ENCODE data around the gene OOSP3.
"Not testable (repeated sequence)": the region's sequence is repeated elsewhere in the genome, so short reads cannot be mapped to it uniquely, and the experiment has no call there.

Gene OOSP3

GRCh38 chr11:59900366-59901126 lies 22.0 kb downstream of the OOSP3 start:
- in situ Hi-C loops (cut with HindIII; ENCODE audit: low sequenced_read_pairs), result no loop called here
- H3K4me3 ChIP-seq (ENCODE audit: low read depth, low read length), result no peak overlapping the region
- no peak for TF ChIP-seq CTCF (IDR thresholded peaks at IDR 0.05; ENCODE audit: low read depth, low read length)
- DNase-seq (ENCODE audit: low read depth, low spot score), result no peak

GRCh38 chr11:59901306-59901705 lies 22.7 kb downstream of the OOSP3 start:
- DNase-seq (ENCODE audit: low read depth, low spot score), result peak; percentile 57
- no peak overlapping the region for H3K4me3 ChIP-seq (ENCODE audit: low read depth, low read length)
- TF ChIP-seq CTCF (IDR thresholded peaks at IDR 0.05; ENCODE audit: low read depth, low read length), result no peak
- in situ Hi-C loops (cut with HindIII; ENCODE audit: low sequenced_read_pairs), result no loop called here

GRCh38 chr11:59903569-59903968 lies 25.0 kb downstream of the OOSP3 start:
- in situ Hi-C loops (cut with HindIII; ENCODE audit: low sequenced_read_pairs); DNase-seq (ENCODE audit: low read depth, low spot score); H3K4me3 ChIP-seq (ENCODE audit: low read depth, low read length): not testable (repeated sequence)

GRCh38 chr11:59918480-59918879 lies 39.9 kb downstream of the OOSP3 start:
- DNase-seq (ENCODE audit: low read depth, low spot score), result no peak
- in situ Hi-C loops (cut with HindIII; ENCODE audit: low sequenced_read_pairs), result no loop called here
- no peak for TF ChIP-seq CTCF (IDR thresholded peaks at IDR 0.05; ENCODE audit: low read depth, low read length)
- no peak overlapping the region for H3K4me3 ChIP-seq (ENCODE audit: low read depth, low read length)

GRCh38 chr11:59918987-59919589 lies 40.5 kb downstream of the OOSP3 start:
- H3K4me3 ChIP-seq (ENCODE audit: low read depth, low read length), result no peak overlapping the region
- in situ Hi-C loops (cut with HindIII; ENCODE audit: low sequenced_read_pairs), result no loop called here
- TF ChIP-seq CTCF (IDR thresholded peaks at IDR 0.05; ENCODE audit: low read depth, low read length), result peak; percentile 48
- peak; percentile 38 for DNase-seq (ENCODE audit: low read depth, low spot score)

GRCh38 chr11:59923813-59924212 lies 45.2 kb downstream of the OOSP3 start:
- no peak for TF ChIP-seq CTCF (IDR thresholded peaks at IDR 0.05; ENCODE audit: low read depth, low read length)
- H3K4me3 ChIP-seq (ENCODE audit: low read depth, low read length), result no peak overlapping the region
- peak; percentile 12 for DNase-seq (ENCODE audit: low read depth, low spot score)
- in situ Hi-C loops (cut with HindIII; ENCODE audit: low sequenced_read_pairs), result no loop called here

GRCh38 chr11:59931688-59932087 lies 53.1 kb downstream of the OOSP3 start:
- in situ Hi-C loops (cut with HindIII; ENCODE audit: low sequenced_read_pairs), result no loop called here
- TF ChIP-seq CTCF (IDR thresholded peaks at IDR 0.05; ENCODE audit: low read depth, low read length), result no peak
- no peak for DNase-seq (ENCODE audit: low read depth, low spot score)
- no peak overlapping the region for H3K4me3 ChIP-seq (ENCODE audit: low read depth, low read length)

All from astrocyte of the spinal cord (primary cell).